Measurements from ENCODE around the gene WDR4. TPM values are rescaled to one million over a fixed set of nuclear protein-coding genes. Genes with fewer than 3 reads are reported as not detected.

Gene WDR4
- total and polyA plus RNA-seq, 12 donors: 3.7 to 9.8 (median 4.5) TPM

DNA sequence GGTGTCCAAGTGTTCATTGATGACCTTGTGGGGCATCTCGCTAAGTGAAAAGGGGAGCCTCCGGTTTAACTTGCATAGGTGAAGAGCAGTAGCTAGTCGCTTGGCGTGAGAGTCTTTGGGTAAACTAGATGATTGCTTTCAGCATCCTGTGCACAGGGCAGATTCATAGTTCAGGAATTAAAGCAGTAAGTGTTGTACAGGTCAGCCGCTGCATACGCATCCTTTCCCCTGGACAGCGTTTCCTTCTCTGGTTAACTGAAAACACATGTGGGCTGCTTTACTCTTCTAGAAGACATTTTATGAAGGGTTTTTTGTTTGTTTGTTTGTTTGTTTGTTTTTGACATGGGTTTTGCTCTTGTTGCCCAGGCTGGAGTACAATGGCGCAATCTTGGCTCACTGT, 25.9 kb upstream of the WDR4 start:
- TF ChIP-seq, protein P1, sequence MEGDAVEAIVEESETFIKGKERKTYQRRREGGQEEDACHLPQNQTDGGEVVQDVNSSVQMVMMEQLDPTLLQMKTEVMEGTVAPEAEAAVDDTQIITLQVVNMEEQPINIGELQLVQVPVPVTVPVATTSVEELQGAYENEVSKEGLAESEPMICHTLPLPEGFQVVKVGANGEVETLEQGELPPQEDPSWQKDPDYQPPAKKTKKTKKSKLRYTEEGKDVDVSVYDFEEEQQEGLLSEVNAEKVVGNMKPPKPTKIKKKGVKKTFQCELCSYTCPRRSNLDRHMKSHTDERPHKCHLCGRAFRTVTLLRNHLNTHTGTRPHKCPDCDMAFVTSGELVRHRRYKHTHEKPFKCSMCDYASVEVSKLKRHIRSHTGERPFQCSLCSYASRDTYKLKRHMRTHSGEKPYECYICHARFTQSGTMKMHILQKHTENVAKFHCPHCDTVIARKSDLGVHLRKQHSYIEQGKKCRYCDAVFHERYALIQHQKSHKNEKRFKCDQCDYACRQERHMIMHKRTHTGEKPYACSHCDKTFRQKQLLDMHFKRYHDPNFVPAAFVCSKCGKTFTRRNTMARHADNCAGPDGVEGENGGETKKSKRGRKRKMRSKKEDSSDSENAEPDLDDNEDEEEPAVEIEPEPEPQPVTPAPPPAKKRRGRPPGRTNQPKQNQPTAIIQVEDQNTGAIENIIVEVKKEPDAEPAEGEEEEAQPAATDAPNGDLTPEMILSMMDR (IDR thresholded peaks at IDR 0.05): no peak
- ATAC-seq (no peak), DNase-seq (no peak)
- no peaks in the 10 kb centered on the region for H3K27me3 ChIP-seq
- intact Hi-C loops (cut with DNase I): loop anchor here in 1 of 10 donors (10.0 kb wide), 1 partner anchor 60 kb away; no protein-coding TSS in a partner anchor
- WGBS, 2 donors: 93 to 97% methylated on average over 8 of the region's 8 CpGs
- peaks cover 0 to 100% (median 41%) of the 10 kb centered on the region in 9 donors for H3K36me3 ChIP-seq
- H3K4me3 ChIP-seq: no peak overlapping the region
- H3K4me1 ChIP-seq: peaks cover 0 to 16% (median 5%) of the 10 kb centered on the region in 9 donors
- no peaks in the 10 kb centered on the region for H3K9me3 ChIP-seq
- no peak overlapping the region for H3K27ac ChIP-seq

GRCh38 chr21:42903817-42904216, 24.5 kb upstream of the WDR4 start:
- H3K27me3 ChIP-seq: no peaks in the 10 kb centered on the region
- intact Hi-C loops (cut with DNase I): loop anchor here in 1 of 10 donors (10.0 kb wide), 1 partner anchor 59 kb away; no protein-coding TSS in a partner anchor
- H3K36me3 ChIP-seq: peaks cover 0 to 100% (median 40%) of the 10 kb centered on the region in 9 donors
- DNase-seq (no peak), ATAC-seq (no peak)
- no peak overlapping the region for H3K27ac ChIP-seq
- TF ChIP-seq, protein P1 (IDR thresholded peaks at IDR 0.05): no peak
- H3K4me3 ChIP-seq: no peak overlapping the region
- H3K4me1 ChIP-seq: peaks cover 0 to 16% (median 7%) of the 10 kb centered on the region in 9 donors
- 94 to 98% methylated on average over 11 of the region's 11 CpGs for WGBS, 2 donors
- no peaks in the 10 kb centered on the region for H3K9me3 ChIP-seq

GRCh38 chr21:42900446-42900845, 21.1 kb upstream of the WDR4 start:
- Histone ChIP-seq H3K27ac (no peak overlapping the region), H3K4me1 (peaks cover 0 to 25% (median 8%) of the 10 kb centered on the region in 9 donors), H3K9me3 (no peaks in the 10 kb centered on the region), H3K36me3 (peaks cover 0 to 98% (median 47%) of the 10 kb centered on the region in 9 donors), H3K27me3 (no peaks in the 10 kb centered on the region), H3K4me3 (no peak overlapping the region)
- DNase-seq (no peak), ATAC-seq (no peak)
- intact Hi-C loops (cut with DNase I): loop anchor here in 1 of 10 donors (10.0 kb wide), 1 partner anchor 56 kb away; no protein-coding TSS in a partner anchor
- WGBS, 2 donors: 84 to 85% methylated on average over 4 of the region's 4 CpGs
- TF ChIP-seq, protein P1 (IDR thresholded peaks at IDR 0.05): no peak

- TF ChIP-seq, protein P1 (IDR thresholded peaks at IDR 0.05): no peak
- Histone ChIP-seq H3K9me3 (no peaks in the 10 kb centered on the region), H3K4me3 (peak within 1 kb of the TSS; percentile 58 to 99 (median 86)), H3K36me3 (peaks cover 0 to 33% (median 7%) of the 10 kb centered on the region in 9 donors), H3K27ac (peak within 1 kb of the TSS; percentile 86 to 99 (median 96)), H3K4me1 (peaks cover 5 to 28% (median 20%) of the 10 kb centered on the region in 9 donors), H3K27me3 (no peaks in the 10 kb centered on the region)
- ATAC-seq (peak; percentile 97 to 100 (median 99)), DNase-seq (peak; percentile 99 to 100)
- WGBS, 2 donors: 0 to 1% methylated on average over 81 to 87 of the region's 87 CpGs
- intact Hi-C loops (cut with DNase I): loop anchor here in 4 of 10 donors (1.0 to 10.0 kb wide), 3 partner anchors 14 to 772 kb away; partner anchors contain the start of genes PKNOX1 (in 2 of the 4) and WDR4 (in 2 of the 4)
Measured at GRCh38 chr21:42892931-42893755, 13.8 kb upstream of the WDR4 start, which contains the start of gene NDUFV3. Gene NDUFV3, plus strand, starts transcription at chr21:42893309. Its CDS starts 25 bp downstream, at chr21:42893334.

Data from heart right ventricle (tissue), 16 donors.